Adrenal gland (tissue), 12 donors: ENCODE data around the gene RPAP2. TPM values are rescaled to one million over a fixed set of nuclear protein-coding genes. Genes with fewer than 3 reads are reported as not detected.

Experiments used
- DNase-seq, 7 donors: peaks; one replicate each; pipeline ENCODE4 v3.0.0-alpha.2; 2019 to 2020
- H3K27ac ChIP-seq, 5 donors: fragments of 200-600 bp; sonication (generic) in 4 of 5; 1 replicate in 3 of 5; 2 replicates in 2 of 5; pipeline versions ENCODE4 v1.5.1 to v1.8.0; 2016 to 2020; ENCODE audit warnings: mild to moderate bottlenecking in 1 of 5
- H3K27me3 ChIP-seq: fragments of 200-600 bp; 2 replicates; pipeline ENCODE4 v1.8.0; 2021
- H3K36me3 ChIP-seq, 2 donors: fragments of 200-600 bp; replicated peaks in 1 of 2; 1 replicate in 1 of 2; 2 replicates in 1 of 2; pipeline versions ENCODE4 v1.5.1 to v1.8.0; 2018 to 2022
- H3K4me1 ChIP-seq, 2 donors: fragments of 200-600 bp; replicated peaks in 1 of 2; 1 replicate in 1 of 2; 2 replicates in 1 of 2; pipeline versions ENCODE4 v1.5.1 to v1.8.0; 2018 to 2021
- H3K4me3 ChIP-seq, 4 donors: fragments of 200-600 bp; sonication (generic) in 3 of 4; one replicate each; pipeline ENCODE4 v1.5.1; 2016 to 2018
- H3K9me3 ChIP-seq, 3 donors: fragments of 200-600 bp; sonication (generic) in 1 of 3; replicated peaks in 1 of 3; 1 replicate in 2 of 3; 2 replicates in 1 of 3; pipeline versions ENCODE4 v1.5.1 to v1.8.0; 2016 to 2021
- POLR2A ChIP-seq, 2 donors: fragments of 450-650 bp; IDR thresholded peaks; one replicate each; pipeline ENCODE4 v1.6.1; 2017; ENCODE audit warnings: antibody characterized with exemption in 2 of 2, mild to moderate bottlenecking in 2 of 2, moderate library complexity in 1 of 2
- WGBS, 4 donors: extraction: QIAGEN DNeasy Blood & Tissue Kit in 2 of 4; methylation state at CpG; one replicate each; pipeline versions ENCODE4 v1.1.5 to v1.1.7; 2013 to 2017; 5-methylcytosine and 5-hydroxymethylcytosine counted together
- intact Hi-C, 2 donors: fragments of 100-400 bp; cut with DNase I; formaldehyde crosslinking; loops; one replicate each; pipeline versions ENCODE4 v1.14.1 to v1.15.0; 2022 to 2023
- polyA plus RNA-seq, 3 donors: library from polyadenylated mRNA; stranded (reverse); fragments of 200-250 nt in 2 of 3; fragments of 350-450 nt in 1 of 3; fragmentation: Illumina TruSeq in 1 of 3; extraction: RNeasy Lipid Tissue Mini Kit (QIAGEN cat#74804) in 1 of 3; gene quantifications; one replicate each; pipeline ENCODE4 v1.2.3, GENCODE V29; 2013 to 2014
- total RNA-seq, 9 donors: library from RNA; depleted of rRNA in 4 of 9; stranded (reverse); fragments of >200 nt in 4 of 9; fragments of 120-200 nt in 1 of 9; fragmentation: NEBNext Ultra II Directional in 1 of 9; extraction: Animal tissue kit (Norgen Biotek cat#: 25700) in 1 of 9; gene quantifications; one replicate each; pipeline versions ENCODE4 v1.1.0 to v1.2.4, GENCODE V29; 2013 to 2023
- TF ChIP-seq, protein P1 (sequence below), 6 experiments: fragments of 450-650 bp in 4 of 6; fragments of 200-600 bp in 2 of 6; sonication (generic) in 1 of 6; IDR thresholded peaks; 1 replicate in 5 of 6; 2 replicates in 1 of 6; pipeline versions ENCODE4 v1.5.1 to v1.8.0; 2016 to 2021; ENCODE audit warnings: antibody characterized with exemption in 6 of 6, mild to moderate bottlenecking in 2 of 6, moderate library complexity in 1 of 6
- donor health status: healthy with polysubstance abuse.
- donor health status: Bipolar disorder and iron deficiency.
- donor health status: DM: yes; HTN: yes; CAD: no.
- donor health status: DM: no; HTN: no; CAD: no.
- donor health status: DM: no; HTN: no; CAD: no.
- donor health status: DM: yes; HTN: yes; CAD: no.

RPAP2 gene
- total and polyA plus RNA-seq, 12 donors: 2.3 to 29.0 (median 16.3) TPM

DNA sequence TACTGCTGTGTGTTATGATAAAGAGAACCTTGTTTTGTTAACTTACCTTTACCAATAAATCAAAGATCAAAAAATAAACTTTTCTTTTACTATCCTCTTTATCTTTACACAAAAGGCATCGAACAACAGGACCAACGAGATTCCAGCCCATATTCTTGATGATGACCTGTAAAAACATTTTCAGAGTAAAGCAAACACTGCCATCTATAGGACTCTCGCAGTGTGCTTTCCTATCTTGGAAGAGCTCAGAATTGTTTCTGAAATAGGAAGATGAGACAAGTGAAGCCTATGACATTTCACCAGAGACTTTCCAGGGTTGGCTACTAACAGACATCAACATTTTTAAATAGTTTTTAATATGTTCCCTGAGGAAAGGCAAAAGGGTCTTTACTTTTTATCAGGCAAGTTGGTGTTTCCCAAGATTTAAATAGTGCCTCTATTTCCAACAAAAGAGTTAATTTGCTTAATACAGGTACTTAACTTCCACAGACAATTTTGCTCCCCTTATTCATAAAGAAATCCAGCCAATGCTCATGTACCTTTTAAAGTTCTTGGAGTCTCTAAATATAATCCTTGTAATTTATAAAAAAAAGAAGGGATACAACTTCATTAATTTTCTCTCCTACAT is 7.4 kb upstream of the RPAP2 start:
- intact Hi-C loops: loop anchor here (5.0 to 10.0 kb wide), 3 partner anchors 294 to 777 kb away; no protein-coding TSS in a partner anchor

DNA sequence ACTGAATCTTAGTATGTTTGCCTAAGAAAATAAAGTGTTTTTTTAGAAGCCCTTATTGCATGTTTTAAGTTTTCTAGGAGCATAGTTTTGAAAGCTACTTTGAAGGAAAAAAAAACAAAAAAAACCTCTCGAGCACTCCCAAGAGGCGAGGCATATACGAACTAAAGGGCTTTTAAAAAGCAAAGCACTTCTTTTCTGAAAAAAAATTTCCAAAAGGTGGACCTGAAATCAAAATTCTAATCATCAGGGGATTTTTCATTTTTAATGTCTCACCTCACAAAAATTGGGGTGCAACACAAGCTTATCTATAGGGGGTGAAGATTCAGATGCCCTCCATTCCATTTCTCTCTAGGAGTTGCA is 666 bp upstream of the RPAP2 start:
- H3K4me1 ChIP-seq: peaks cover 6 to 26% of the 10 kb centered on the region in 2 donors
- intact Hi-C loops: loop anchor here (10.0 kb wide), 2 partner anchors 303 to 783 kb away; no protein-coding TSS in a partner anchor
- no peaks in the 10 kb centered on the region for H3K27me3 ChIP-seq
- TF ChIP-seq, protein P1, sequence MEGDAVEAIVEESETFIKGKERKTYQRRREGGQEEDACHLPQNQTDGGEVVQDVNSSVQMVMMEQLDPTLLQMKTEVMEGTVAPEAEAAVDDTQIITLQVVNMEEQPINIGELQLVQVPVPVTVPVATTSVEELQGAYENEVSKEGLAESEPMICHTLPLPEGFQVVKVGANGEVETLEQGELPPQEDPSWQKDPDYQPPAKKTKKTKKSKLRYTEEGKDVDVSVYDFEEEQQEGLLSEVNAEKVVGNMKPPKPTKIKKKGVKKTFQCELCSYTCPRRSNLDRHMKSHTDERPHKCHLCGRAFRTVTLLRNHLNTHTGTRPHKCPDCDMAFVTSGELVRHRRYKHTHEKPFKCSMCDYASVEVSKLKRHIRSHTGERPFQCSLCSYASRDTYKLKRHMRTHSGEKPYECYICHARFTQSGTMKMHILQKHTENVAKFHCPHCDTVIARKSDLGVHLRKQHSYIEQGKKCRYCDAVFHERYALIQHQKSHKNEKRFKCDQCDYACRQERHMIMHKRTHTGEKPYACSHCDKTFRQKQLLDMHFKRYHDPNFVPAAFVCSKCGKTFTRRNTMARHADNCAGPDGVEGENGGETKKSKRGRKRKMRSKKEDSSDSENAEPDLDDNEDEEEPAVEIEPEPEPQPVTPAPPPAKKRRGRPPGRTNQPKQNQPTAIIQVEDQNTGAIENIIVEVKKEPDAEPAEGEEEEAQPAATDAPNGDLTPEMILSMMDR (IDR thresholded peaks at IDR 0.05): peak in 1 of 6 experiments; percentile 21
- TF ChIP-seq POLR2A (IDR thresholded peaks at IDR 0.05): no peak
- no peaks in the 10 kb centered on the region for H3K9me3 ChIP-seq
- no peak for DNase-seq
- WGBS, 4 donors: 4 to 12% (median 9%) methylated on average over 3 of the region's 3 CpGs
- peak overlapping the region; percentile 18 to 81 (median 75) for H3K4me3 ChIP-seq
- H3K36me3 ChIP-seq: peaks cover 0 to 3% of the 10 kb centered on the region in 2 donors
- peak overlapping the region; percentile 72 to 96 (median 92) for H3K27ac ChIP-seq

More for the DNA sequence above, 7.4 kb upstream of the RPAP2 start:
- Histone ChIP-seq H3K27me3 (no peaks in the 10 kb centered on the region), H3K27ac (no peak overlapping the region), H3K36me3 (peaks cover 0 to 8% of the 10 kb centered on the region in 2 donors), H3K4me1 (no peaks in the 10 kb centered on the region), H3K4me3 (no peak overlapping the region), H3K9me3 (no peaks in the 10 kb centered on the region)
- TF ChIP-seq, protein P1 (IDR thresholded peaks at IDR 0.05): peak; percentile 44 to 74 (median 67)
- TF ChIP-seq POLR2A (IDR thresholded peaks at IDR 0.05): no peak
- DNase-seq: peak in 1 of 7 donors; percentile 34
- WGBS, 4 donors: 11 to 22% (median 16%) methylated on average over 3 of the region's 3 CpGs

DNA sequence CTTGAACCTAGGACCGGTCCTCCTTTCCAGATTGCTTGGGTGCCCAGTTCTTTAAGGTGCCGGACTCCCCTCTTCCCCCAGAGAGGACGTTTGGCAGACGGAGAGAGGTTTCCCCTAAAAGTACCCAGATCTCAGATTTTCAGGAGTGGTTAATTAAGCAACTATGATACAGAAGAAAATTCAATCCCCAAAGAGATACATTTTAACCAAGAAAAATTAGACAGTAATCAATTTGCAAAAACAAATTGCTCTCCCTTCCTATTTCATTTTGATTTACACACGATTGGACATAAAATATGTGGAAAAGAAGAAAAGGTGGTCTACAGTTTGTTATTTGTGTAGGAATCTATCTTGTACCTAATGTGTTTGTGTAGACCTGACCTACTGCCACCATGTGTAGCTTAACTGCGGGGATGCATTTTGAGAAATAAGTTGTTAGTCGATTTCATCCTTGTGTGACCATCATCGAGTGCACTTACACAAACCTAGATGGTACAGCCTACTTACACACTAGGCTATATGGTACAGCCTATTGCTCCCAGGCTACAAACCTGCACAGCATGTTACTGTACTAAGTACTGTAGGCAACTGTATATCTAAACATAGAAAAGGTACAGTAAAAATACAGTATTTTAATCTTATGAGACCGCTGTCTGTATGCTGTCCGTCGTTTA is 755 bp downstream of the RPAP2 start:
- intact Hi-C loops: loop anchor here (10.0 kb wide), 2 partner anchors 305 to 785 kb away; no protein-coding TSS in a partner anchor
- Histone ChIP-seq H3K36me3 (peaks cover 0 to 8% of the 10 kb centered on the region in 2 donors), H3K27me3 (no peaks in the 10 kb centered on the region), H3K4me1 (peaks cover 6 to 26% of the 10 kb centered on the region in 2 donors), H3K9me3 (peaks cover 0 to 4% (median 0%) of the 10 kb centered on the region in 3 donors), H3K27ac (peak overlapping the region in 3 of 5 donors; percentile 81 to 96 (median 92)), H3K4me3 (peak overlapping the region; percentile 18 to 81 (median 75))
- 41 to 48% (median 47%) methylated on average over 10 to 11 of the region's 11 CpGs for WGBS, 4 donors
- TF ChIP-seq POLR2A (IDR thresholded peaks at IDR 0.05): no peak
- TF ChIP-seq, protein P1 (IDR thresholded peaks at IDR 0.05): no peak
- no peak for DNase-seq

DNA sequence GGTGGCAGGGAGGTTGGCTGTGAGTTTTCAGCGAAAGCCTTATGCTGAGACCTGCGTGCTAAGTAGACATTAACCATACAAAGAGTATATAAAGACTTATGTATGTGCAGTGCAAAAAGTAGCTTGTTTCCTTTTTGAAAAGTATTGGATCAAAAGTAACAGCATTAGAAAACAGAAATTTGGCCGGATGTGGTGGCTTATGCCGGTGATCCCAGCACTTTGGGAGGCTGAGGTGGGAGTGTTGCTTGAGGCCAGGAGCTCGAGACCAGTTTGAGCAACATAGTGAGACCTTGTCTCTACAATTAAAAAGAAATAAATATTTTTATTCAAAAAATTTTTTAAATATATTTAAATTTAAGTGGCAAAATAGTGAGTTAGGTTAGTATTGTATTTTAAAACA is 2.2 kb downstream of the RPAP2 start:
- no peaks in the 10 kb centered on the region for H3K27me3 ChIP-seq
- peaks cover 6 to 26% of the 10 kb centered on the region in 2 donors for H3K4me1 ChIP-seq
- H3K4me3 ChIP-seq: no peak overlapping the region
- DNase-seq: no peak
- no peak overlapping the region for H3K27ac ChIP-seq
- no peak for TF ChIP-seq POLR2A (IDR thresholded peaks at IDR 0.05)
- TF ChIP-seq, protein P1 (IDR thresholded peaks at IDR 0.05): no peak
- H3K36me3 ChIP-seq: peaks cover 0 to 20% of the 10 kb centered on the region in 2 donors
- intact Hi-C loops: no loop called here
- peaks cover 0 to 4% (median 0%) of the 10 kb centered on the region in 3 donors for H3K9me3 ChIP-seq
- WGBS, 4 donors: 93 to 97% (median 95%) methylated on average over 5 of the region's 5 CpGs
